Measurements from ENCODE around the gene TRIO.

Gene TRIO

GRCh38 chr5:14397717-14398116 is 254.6 kb downstream of the TRIO start:
- Histone ChIP-seq H3K4me1 (ENCODE audit: control insufficient read depth, insufficient read depth, low read length) (no peaks in the 10 kb centered on the region), H3K27ac (ENCODE audit: extremely low read depth, low read depth, low read length) (no peak overlapping the region), H3K9me3 (ENCODE audit: control insufficient read depth, insufficient read depth, low read depth, low read length) (no peaks in the 10 kb centered on the region), H3K4me3 (ENCODE audit: low read depth, low read length) (no peak overlapping the region), H3K36me3 (ENCODE audit: control insufficient read depth in 2 of 2, insufficient read depth in 1 of 2, low read length in 2 of 2) (peaks cover 33 to 73% of the 10 kb centered on the region in 2 experiments)
- ChIA-PET POLR2A (no interaction called here), CTCF (interaction anchor here (0.6 to 5.1 kb wide), 8 partner anchors 9 to 257 kb away, joined by 3 to 54 read pairs (median 4); no protein-coding TSS in a partner anchor)
- TF ChIP-seq ZNF280D (tag by site-specific recombination; IDR thresholded peaks at IDR 0.05) (no peak), ZNF350 (tag by site-specific recombination; IDR thresholded peaks at IDR 0.05) (no peak), ZNF292 (tag by site-specific recombination; IDR thresholded peaks at IDR 0.05; ENCODE audit: borderline replicate concordance, low read depth) (no peak), ZNF510 (tag by site-specific recombination; IDR thresholded peaks at IDR 0.05; ENCODE audit: insufficient replicate concordance) (no peak), SETDB1 (IDR thresholded peaks at IDR 0.05; ENCODE audit: insufficient read length, low read length) (no peak), ZNF112 (tag by site-specific recombination; IDR thresholded peaks at IDR 0.05) (no peak), ZNF302 (tag by site-specific recombination; IDR thresholded peaks at IDR 0.05; ENCODE audit: low read depth) (no peak), AEBP2 (tag by site-specific recombination; IDR thresholded peaks at IDR 0.05; ENCODE audit: borderline replicate concordance) (no peak), ZNF610 (tag by site-specific recombination; IDR thresholded peaks at IDR 0.05; ENCODE audit: borderline replicate concordance) (no peak), ZNF366 (tag by site-specific recombination; conservative IDR thresholded peaks at IDR 0.05) (no peak), ZFP37 (tag by site-specific recombination; IDR thresholded peaks at IDR 0.05) (no peak)

GRCh38 chr5:14399054-14399692 is 256.0 kb downstream of the TRIO start:
- CTCF ChIA-PET: interaction anchor here (0.5 to 5.1 kb wide), 19 partner anchors 8 to 1451 kb away, joined by 3 to 54 read pairs (median 4); no protein-coding TSS in a partner anchor
- peaks cover 33 to 64% of the 10 kb centered on the region in 2 experiments for H3K36me3 ChIP-seq (ENCODE audit: control insufficient read depth in 2 of 2, insufficient read depth in 1 of 2, low read length in 2 of 2)
- TF ChIP-seq ZNF514 (tag by site-specific recombination; IDR thresholded peaks at IDR 0.05) (no peak), ZNF558 (tag by site-specific recombination; IDR thresholded peaks at IDR 0.05) (no peak), ZBTB48 (tag by site-specific recombination; IDR thresholded peaks at IDR 0.05) (no peak), ZNF211 (tag by site-specific recombination; IDR thresholded peaks at IDR 0.05; ENCODE audit: low read depth) (no peak), ZBTB11 (tag by site-specific recombination; conservative IDR thresholded peaks at IDR 0.05; ENCODE audit: low read depth) (no peak), ZNF341 (tag by site-specific recombination; IDR thresholded peaks at IDR 0.05; ENCODE audit: low read depth) (no peak), ZNF114 (tag by site-specific recombination; IDR thresholded peaks at IDR 0.05) (no peak), ZNF416 (tag by site-specific recombination; IDR thresholded peaks at IDR 0.05) (no peak), PRDM1 (tag by site-specific recombination; IDR thresholded peaks at IDR 0.05) (0 out of 2 replicates have a peak, but pooled peaks have one; percentile 23), ZNF169 (tag by site-specific recombination; IDR thresholded peaks at IDR 0.05) (no peak), ZNF10 (tag by site-specific recombination; IDR thresholded peaks at IDR 0.05) (no peak), ZNF214 (tag by site-specific recombination; IDR thresholded peaks at IDR 0.05; ENCODE audit: borderline replicate concordance) (no peak), ZNF768 (tag by site-specific recombination; IDR thresholded peaks at IDR 0.05) (no peak), ZBTB6 (tag by site-specific recombination; IDR thresholded peaks at IDR 0.05) (no peak)

More at GRCh38 chr5:14399054-14399692, 256.0 kb downstream of the TRIO start:
- POLR2A ChIA-PET: no interaction called here
- Histone ChIP-seq H3K27ac (ENCODE audit: extremely low read depth, low read depth, low read length) (no peak overlapping the region), H3K4me1 (ENCODE audit: control insufficient read depth, insufficient read depth, low read length) (no peaks in the 10 kb centered on the region), H3K9me3 (ENCODE audit: control insufficient read depth, insufficient read depth, low read depth, low read length) (no peaks in the 10 kb centered on the region), H3K4me3 (ENCODE audit: low read depth, low read length) (no peak overlapping the region)
